K562 (cell line): ENCODE data around the gene NME7. TPM values are rescaled to one million over a fixed set of nuclear protein-coding genes. Genes with fewer than 3 reads are reported as not detected.

ENCODE experiments used
- ATF2 ChIP-seq: sonication (generic); formaldehyde crosslinking; IDR thresholded peaks from 2 replicates; pipeline ENCODE4 v1.8.1; 2022; ENCODE audit warnings: missing genetic modification reagents
- E4F1 ChIP-seq: fragments of 250-450 bp; sonication (Bioruptor Pico); IDR thresholded peaks from 2 replicates; pipeline ENCODE4 v1.5.0; 2021; ENCODE audit warnings: mild to moderate bottlenecking, borderline replicate concordance
- FOXK1 ChIP-seq: sonication (generic); formaldehyde crosslinking; IDR thresholded peaks from 2 replicates; pipeline ENCODE4 v1.8.0; 2022; ENCODE audit warnings: missing genetic modification reagents, mild to moderate bottlenecking, borderline replicate concordance
- HEY1 ChIP-seq: fragments of 250-450 bp; sonication (Bioruptor Pico); IDR thresholded peaks from 2 replicates; pipeline ENCODE4 v1.5.0; 2020; ENCODE audit warnings: mild to moderate bottlenecking, moderate library complexity, borderline replicate concordance
- KAT8 ChIP-seq: fragments of 450-650 bp; IDR thresholded peaks from 2 replicates; pipeline ENCODE4 v1.6.1; 2016; ENCODE audit warnings: low read depth, mild to moderate bottlenecking
- MITF ChIP-seq: IDR thresholded peaks from 2 replicates; pipeline ENCODE4 v1.6.1; 2014; ENCODE audit warnings: antibody characterized with exemption
- PHTF2 ChIP-seq: fragments of 250-450 bp; sonication (Bioruptor Pico); IDR thresholded peaks from 2 replicates; pipeline ENCODE4 v1.5.0; 2021; ENCODE audit warnings: mild to moderate bottlenecking
- ZKSCAN8 ChIP-seq: fragments of 200-800 bp; sonication (Bioruptor generic); IDR thresholded peaks from 2 replicates; pipeline ENCODE4 v1.6.1; 2016; ENCODE audit warnings: missing genetic modification characterization, missing compliant biosample characterization
- ZNF23 ChIP-seq: fragments of 250-450 bp; sonication (Bioruptor Pico); IDR thresholded peaks from 2 replicates; pipeline ENCODE4 v1.4.0; 2020; ENCODE audit warnings: mild to moderate bottlenecking
- ZNF263 ChIP-seq: sonication (generic); formaldehyde crosslinking; IDR thresholded peaks from 2 replicates; pipeline ENCODE4 v1.8.0; 2022; ENCODE audit warnings: mild to moderate bottlenecking, missing genetic modification reagents, borderline replicate concordance
- ZNF407 ChIP-seq: fragments of 450-650 bp; IDR thresholded peaks from 2 replicates; pipeline ENCODE4 v1.6.1; 2016; ENCODE audit warnings: low read depth
- ZNF583 ChIP-seq: fragments of 250-450 bp; sonication (Bioruptor Pico); IDR thresholded peaks from 2 replicates; pipeline ENCODE4 v1.4.0; 2020
- polyA plus RNA-seq, 8 experiments: library from polyadenylated mRNA; depleted of rRNA in 4 of 8; stranded (reverse) in 5 of 8; unstranded in 3 of 8; fragments of >200 nt; fragmentation: Nextera tagmentation in 2 of 8; fragmentation: Illumina TruSeq in 1 of 8; extraction: Ambion mirVana in 2 of 8; extraction: Trizol in 1 of 8; gene quantifications; 2 replicates each; pipeline versions ENCODE4 v1.2.1 to v1.2.3, GENCODE V29; 2011 to 2014; ENCODE audit warnings: inconsistent platforms in 1 of 8, missing spikeins in 1 of 8
- total RNA-seq, 7 experiments: library from RNA; depleted of rRNA in 6 of 7; stranded (reverse); fragments of >200 nt in 6 of 7; fragmentation: Illumina TruSeq in 2 of 7; extraction: Trizol in 2 of 7; gene quantifications; 2 replicates each; pipeline versions ENCODE4 v1.2.1 to v1.2.3, GENCODE V29; 2011 to 2021; ENCODE audit warnings: low replicate concordance in 1 of 7

NME7 gene
- total and polyA plus RNA-seq, 9 of the 15 experiments (the other 6 are each of a cell fraction or from before 2014, with no cell fraction given), result 7.9 to 43.2 (median 23.9) TPM

- no peak for TF ChIP-seq ZNF407
- TF ChIP-seq E4F1, result peak; percentile 49; the same call in 1 of the 2 replicates
- no peak for TF ChIP-seq ZNF583
- peak; percentile 32; the same call in 1 of the 2 replicates for TF ChIP-seq ZKSCAN8 (CRISPR knock-in tag)
- TF ChIP-seq ZNF263 (CRISPR knock-in tag), result no peak
- TF ChIP-seq ZNF23, result no peak
- TF ChIP-seq HEY1 (CRISPR knock-in tag), result no peak; the same call in 1 of the 2 replicates
- 0 out of 2 replicates have a peak, but pooled peaks have one; percentile 19 for TF ChIP-seq FOXK1
- no peak for TF ChIP-seq KAT8
- no peak for TF ChIP-seq PHTF2
- no peak for TF ChIP-seq MITF
- no peak for TF ChIP-seq ATF2
Observed at GRCh38 chr1:169312084-169312954, 55.3 kb downstream of the NME7 start (continued).
